SH-SY5Y (cell line): ENCODE data around the gene MVK.

Source experiments
- GATA2 ChIP-seq: IDR thresholded peaks from 2 replicates; pipeline ENCODE4 v1.6.1; 2011; ENCODE audit warnings: mild to moderate bottlenecking, low read depth, low read length
- GATA3 ChIP-seq: IDR thresholded peaks from 2 replicates; pipeline ENCODE4 v1.6.1; 2011; ENCODE audit warnings: low read depth, mild to moderate bottlenecking, low read length, moderate library complexity

MVK gene

GRCh38 chr12:109573029-109573913 is at the start of gene MVK, which contains the start of gene MMAB:
TSS of gene MVK (plus strand) at chr12:109573794. CDS start at chr12:109574823, 1,029 bp downstream.
TSS of gene MMAB (minus strand) at chr12:109573504. CDS start at chr12:109573480, 24 bp downstream.
- TF ChIP-seq GATA2: no peak
- TF ChIP-seq GATA3: no peak

GRCh38 chr12:109524466-109525278 is 48.9 kb upstream of the MVK start:
- TF ChIP-seq GATA2 (no peak), GATA3 (no peak)

GRCh38 chr12:109525279-109525585 is 48.4 kb upstream of the MVK start:
- TF ChIP-seq GATA2 (no peak), GATA3 (no peak)

GRCh38 chr12:109527489-109528123 is 46.0 kb upstream of the MVK start:
- no peak for TF ChIP-seq GATA3
- TF ChIP-seq GATA2: no peak

GRCh38 chr12:109529691-109530640 is 43.6 kb upstream of the MVK start:
- TF ChIP-seq GATA3 (no peak), GATA2 (peak; percentile 66)

GRCh38 chr12:109531411-109531810 is 42.2 kb upstream of the MVK start:
- TF ChIP-seq GATA2: peak; percentile 62
- no peak for TF ChIP-seq GATA3

GRCh38 chr12:109532721-109533486 is 40.7 kb upstream of the MVK start:
- no peak for TF ChIP-seq GATA2
- no peak for TF ChIP-seq GATA3

GRCh38 chr12:109533487-109533740 is 40.2 kb upstream of the MVK start:
- TF ChIP-seq GATA3 (no peak), GATA2 (peak; percentile 44; the same call in 1 of the 2 replicates)

GRCh38 chr12:109534456-109534855 is 39.1 kb upstream of the MVK start:
- TF ChIP-seq GATA2 (no peak), GATA3 (no peak)

GRCh38 chr12:109535231-109535862 is 38.2 kb upstream of the MVK start:
- no peak for TF ChIP-seq GATA2

- TF ChIP-seq GATA2: no peak
- TF ChIP-seq GATA3: no peak
Measured at GRCh38 chr12:109535863-109536250, 37.7 kb upstream of the MVK start.

- no peak for TF ChIP-seq GATA2
- TF ChIP-seq GATA3: no peak
Measured at GRCh38 chr12:109537136-109537535, 36.5 kb upstream of the MVK start.

- no peak for TF ChIP-seq GATA3
- TF ChIP-seq GATA2: peak; percentile 82
Measured at GRCh38 chr12:109538191-109538863, 35.3 kb upstream of the MVK start.
